GM06990 (cell line): ENCODE results near the gene BCAT1.

ENCODE experiments used
- DNase-seq: peaks from one replicate; pipeline ENCODE4 v3.0.0-alpha.2; 2011; ENCODE audit not compliant: insufficient read length; ENCODE audit errors: extremely low read depth
- H3K27me3 ChIP-seq: replicated peaks from 2 replicates; pipeline ENCODE4 v1.6.0; 2011; ENCODE audit warnings: low read length; ENCODE audit not compliant: control insufficient read depth, insufficient read depth
- H3K36me3 ChIP-seq: 2 replicates; pipeline ENCODE4 v1.5.1; 2011; ENCODE audit warnings: low read length; ENCODE audit not compliant: control insufficient read depth, insufficient read depth
- H3K4me3 ChIP-seq: replicated peaks from 2 replicates; pipeline ENCODE4 v1.5.1; 2011; ENCODE audit warnings: low read depth, mild to moderate bottlenecking, control low read depth, low read length
- CTCF ChIP-seq: IDR thresholded peaks from 2 replicates; pipeline ENCODE4 v1.5.1; 2011; ENCODE audit warnings: low read length, control low read depth, mild to moderate bottlenecking, inconsistent platforms; ENCODE audit not compliant: insufficient read depth, poor library complexity, severe bottlenecking

Gene BCAT1

GRCh38 chr12:24902511-24903328 lies 46.2 kb downstream of the BCAT1 start:
- no peaks in the 10 kb centered on the region for H3K36me3 ChIP-seq
- H3K4me3 ChIP-seq = peak overlapping the region; percentile 71
- no peak for TF ChIP-seq CTCF
- peak; percentile 66 for DNase-seq
- no peaks in the 10 kb centered on the region for H3K27me3 ChIP-seq

- H3K36me3 ChIP-seq = no peaks in the 10 kb centered on the region
- no peaks in the 10 kb centered on the region for H3K27me3 ChIP-seq
- no peak for TF ChIP-seq CTCF
- peak; percentile 31 for DNase-seq
- no peak overlapping the region; the same call in 1 of the 2 replicates for H3K4me3 ChIP-seq
These were observed 47.1 kb downstream of the BCAT1 start for GRCh38 chr12:24901576-24902461.

- Histone ChIP-seq H3K4me3 (no peak overlapping the region), H3K36me3 (no peaks in the 10 kb centered on the region), H3K27me3 (no peaks in the 10 kb centered on the region)
- no peak for TF ChIP-seq CTCF
- DNase-seq = no peak
These were observed 48.7 kb downstream of the BCAT1 start for GRCh38 chr12:24900196-24900595.

GRCh38 chr12:24899503-24900075 lies 49.3 kb downstream of the BCAT1 start:
- DNase-seq = no peak
- H3K27me3 ChIP-seq = no peaks in the 10 kb centered on the region
- no peaks in the 10 kb centered on the region for H3K36me3 ChIP-seq
- TF ChIP-seq CTCF = no peak
- H3K4me3 ChIP-seq = no peak overlapping the region

- DNase-seq = no peak
- Histone ChIP-seq H3K4me3 (no peak overlapping the region), H3K27me3 (no peaks in the 10 kb centered on the region), H3K36me3 (no peaks in the 10 kb centered on the region)
- TF ChIP-seq CTCF = no peak
These were observed 50.3 kb downstream of the BCAT1 start for GRCh38 chr12:24898606-24899005.
